Measurements from ENCODE around the gene CCDC190.

The CCDC190 gene

GRCh38 chr1:162854245-162854882, 6.6 kb downstream of the CCDC190 start:
- Histone ChIP-seq H3K9ac (ENCODE audit: low read length) (no peak overlapping the region), H3K27me3 (replicated peaks; ENCODE audit: control insufficient read depth, insufficient read depth, low read length) (no peaks in the 10 kb centered on the region), H3K4me1 (ENCODE audit: control insufficient read depth, insufficient read depth, low read length) (peaks cover 43% of the 10 kb centered on the region), H3K4me3 (ENCODE audit: low read length) (no peak overlapping the region), H3K9me3 (ENCODE audit: control insufficient read depth, low read length) (no peaks in the 10 kb centered on the region), H3K36me3 (ENCODE audit: control insufficient read depth, insufficient read depth, low read length, severe bottlenecking) (no peaks in the 10 kb centered on the region)
- peak; percentile 92 for DNase-seq (ENCODE audit: low read depth)

- DNase-seq (ENCODE audit: low read depth), result no peak
- Histone ChIP-seq H3K4me1 (ENCODE audit: control insufficient read depth, insufficient read depth, low read length) (peaks cover 25% of the 10 kb centered on the region), H3K9ac (ENCODE audit: low read length) (no peak overlapping the region), H3K9me3 (ENCODE audit: control insufficient read depth, low read length) (no peaks in the 10 kb centered on the region), H3K4me3 (ENCODE audit: low read length) (no peak overlapping the region), H3K36me3 (ENCODE audit: control insufficient read depth, insufficient read depth, low read length, severe bottlenecking) (no peaks in the 10 kb centered on the region), H3K27me3 (replicated peaks; ENCODE audit: control insufficient read depth, insufficient read depth, low read length) (no peaks in the 10 kb centered on the region)
Measured at GRCh38 chr1:162851341-162851740, 9.6 kb downstream of the CCDC190 start.

GRCh38 chr1:162849711-162850110, 11.3 kb downstream of the CCDC190 start:
- Histone ChIP-seq H3K36me3 (ENCODE audit: control insufficient read depth, insufficient read depth, low read length, severe bottlenecking) (no peaks in the 10 kb centered on the region), H3K9ac (ENCODE audit: low read length) (no peak overlapping the region), H3K4me3 (ENCODE audit: low read length) (peak overlapping the region; percentile 57), H3K9me3 (ENCODE audit: control insufficient read depth, low read length) (no peaks in the 10 kb centered on the region), H3K4me1 (ENCODE audit: control insufficient read depth, insufficient read depth, low read length) (peaks cover 12% of the 10 kb centered on the region), H3K27me3 (replicated peaks; ENCODE audit: control insufficient read depth, insufficient read depth, low read length) (no peaks in the 10 kb centered on the region)
- DNase-seq (ENCODE audit: low read depth), result no peak

DNA sequence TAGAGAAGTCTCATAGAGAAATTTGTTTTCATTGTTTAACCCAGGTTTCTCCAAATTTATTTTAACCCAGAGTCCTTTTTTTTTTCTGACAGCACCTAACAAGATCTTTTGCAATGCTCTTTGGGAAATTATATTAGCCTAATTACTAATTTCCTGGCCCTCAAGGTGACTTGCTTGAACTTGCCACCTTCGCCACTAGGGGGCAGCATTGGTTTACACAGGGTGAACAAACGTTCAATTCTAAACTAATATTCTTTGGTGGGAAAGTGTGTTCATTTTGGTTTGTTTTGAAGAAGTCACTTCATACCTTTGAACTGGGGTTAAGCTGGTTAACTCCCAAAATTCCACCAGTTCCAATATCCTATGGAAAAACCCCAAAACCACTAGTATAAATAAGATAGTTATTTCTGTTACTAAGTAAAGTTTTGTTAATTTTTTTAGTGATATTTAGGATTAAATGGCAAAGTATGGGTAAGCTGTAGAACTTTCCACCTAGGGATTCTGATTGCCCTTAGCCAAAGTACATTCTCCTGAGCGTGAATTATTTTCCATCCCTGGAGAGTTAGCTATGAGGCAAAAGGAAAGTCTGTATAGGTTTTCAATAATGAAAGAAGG, 13.0 kb downstream of the CCDC190 start:
- peaks cover 9% of the 10 kb centered on the region for H3K4me1 ChIP-seq (ENCODE audit: control insufficient read depth, insufficient read depth, low read length)
- no peaks in the 10 kb centered on the region for H3K36me3 ChIP-seq (ENCODE audit: control insufficient read depth, insufficient read depth, low read length, severe bottlenecking)
- H3K4me3 ChIP-seq (ENCODE audit: low read length), result no peak overlapping the region
- peak; percentile 93 for DNase-seq (ENCODE audit: low read depth)
- H3K9me3 ChIP-seq (ENCODE audit: control insufficient read depth, low read length), result no peaks in the 10 kb centered on the region
- no peak overlapping the region for H3K9ac ChIP-seq (ENCODE audit: low read length)
- H3K27me3 ChIP-seq (replicated peaks; ENCODE audit: control insufficient read depth, insufficient read depth, low read length), result no peaks in the 10 kb centered on the region

GRCh38 chr1:162846256-162847212, 14.4 kb downstream of the CCDC190 start:
- H3K4me3 ChIP-seq (ENCODE audit: low read length), result no peak overlapping the region
- DNase-seq (ENCODE audit: low read depth), result peak; percentile 90
- no peaks in the 10 kb centered on the region for H3K27me3 ChIP-seq (replicated peaks; ENCODE audit: control insufficient read depth, insufficient read depth, low read length)
- H3K9me3 ChIP-seq (ENCODE audit: control insufficient read depth, low read length), result no peaks in the 10 kb centered on the region
- H3K9ac ChIP-seq (ENCODE audit: low read length), result no peak overlapping the region
- no peaks in the 10 kb centered on the region for H3K36me3 ChIP-seq (ENCODE audit: control insufficient read depth, insufficient read depth, low read length, severe bottlenecking)
- H3K4me1 ChIP-seq (ENCODE audit: control insufficient read depth, insufficient read depth, low read length), result peaks cover 9% of the 10 kb centered on the region

- H3K27me3 ChIP-seq (replicated peaks; ENCODE audit: control insufficient read depth, insufficient read depth, low read length), result no peaks in the 10 kb centered on the region
- H3K36me3 ChIP-seq (ENCODE audit: control insufficient read depth, insufficient read depth, low read length, severe bottlenecking), result no peaks in the 10 kb centered on the region
- no peak for DNase-seq (ENCODE audit: low read depth)
- H3K4me3 ChIP-seq (ENCODE audit: low read length), result no peak overlapping the region
- H3K9ac ChIP-seq (ENCODE audit: low read length), result no peak overlapping the region
- peaks cover 3% of the 10 kb centered on the region for H3K9me3 ChIP-seq (ENCODE audit: control insufficient read depth, low read length)
- no peaks in the 10 kb centered on the region for H3K4me1 ChIP-seq (ENCODE audit: control insufficient read depth, insufficient read depth, low read length)
Measured at GRCh38 chr1:162844153-162844552, 16.8 kb downstream of the CCDC190 start.

- no peak for DNase-seq (ENCODE audit: low read depth)
- Histone ChIP-seq H3K36me3 (ENCODE audit: control insufficient read depth, insufficient read depth, low read length, severe bottlenecking) (no peaks in the 10 kb centered on the region), H3K9me3 (ENCODE audit: control insufficient read depth, low read length) (peaks cover 14% of the 10 kb centered on the region), H3K27me3 (replicated peaks; ENCODE audit: control insufficient read depth, insufficient read depth, low read length) (peaks cover 4% of the 10 kb centered on the region), H3K4me3 (ENCODE audit: low read length) (no peak overlapping the region), H3K9ac (ENCODE audit: low read length) (no peak overlapping the region), H3K4me1 (ENCODE audit: control insufficient read depth, insufficient read depth, low read length) (no peaks in the 10 kb centered on the region)
Measured at GRCh38 chr1:162840250-162840839, 20.6 kb downstream of the CCDC190 start.

GRCh38 chr1:162838863-162839262, 22.1 kb downstream of the CCDC190 start:
- no peak for DNase-seq (ENCODE audit: low read depth)
- Histone ChIP-seq H3K4me3 (ENCODE audit: low read length) (no peak overlapping the region), H3K4me1 (ENCODE audit: control insufficient read depth, insufficient read depth, low read length) (no peaks in the 10 kb centered on the region), H3K9me3 (ENCODE audit: control insufficient read depth, low read length) (peaks cover 14% of the 10 kb centered on the region), H3K36me3 (ENCODE audit: control insufficient read depth, insufficient read depth, low read length, severe bottlenecking) (no peaks in the 10 kb centered on the region), H3K27me3 (replicated peaks; ENCODE audit: control insufficient read depth, insufficient read depth, low read length) (peaks cover 4% of the 10 kb centered on the region), H3K9ac (ENCODE audit: low read length) (no peak overlapping the region)

DNA sequence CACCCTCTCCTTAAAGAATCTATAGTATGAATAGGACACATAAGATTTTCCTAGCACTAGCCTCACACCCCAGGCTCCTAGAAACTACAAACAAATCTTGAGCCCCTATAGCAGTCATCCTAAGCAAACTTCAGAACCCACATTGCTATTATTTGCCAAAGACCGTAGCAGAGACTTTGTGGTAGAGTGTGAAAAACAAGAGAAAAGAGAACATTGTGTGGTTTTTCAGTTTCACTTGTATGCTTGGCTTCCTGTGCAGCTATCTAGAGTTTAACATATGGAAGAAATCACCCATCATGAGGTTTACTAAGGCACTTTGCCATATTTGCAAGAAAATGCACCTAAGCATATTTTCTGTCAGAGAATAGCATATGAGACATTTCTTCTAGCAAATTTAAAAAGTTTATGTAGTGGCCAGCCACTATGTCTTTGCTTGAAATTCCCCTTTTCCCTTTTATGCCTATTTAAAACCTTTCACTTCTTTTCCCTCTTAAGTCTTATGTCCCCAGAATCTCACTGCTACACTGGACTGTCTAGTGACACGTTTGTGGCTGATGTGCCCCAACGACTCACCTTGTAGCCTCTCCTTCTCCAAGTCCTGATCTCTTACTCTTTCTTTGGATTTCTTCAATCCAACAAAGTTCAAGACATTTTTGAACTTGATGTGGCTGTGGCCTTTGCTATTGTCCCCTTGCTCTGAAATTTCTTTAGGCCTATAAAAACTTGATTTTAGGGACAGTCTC, 25.6 kb downstream of the CCDC190 start:
- peaks cover 4% of the 10 kb centered on the region for H3K27me3 ChIP-seq (replicated peaks; ENCODE audit: control insufficient read depth, insufficient read depth, low read length)
- no peaks in the 10 kb centered on the region for H3K36me3 ChIP-seq (ENCODE audit: control insufficient read depth, insufficient read depth, low read length, severe bottlenecking)
- peaks cover 14% of the 10 kb centered on the region for H3K9me3 ChIP-seq (ENCODE audit: control insufficient read depth, low read length)
- H3K4me3 ChIP-seq (ENCODE audit: low read length), result no peak overlapping the region
- DNase-seq (ENCODE audit: low read depth), result no peak
- H3K9ac ChIP-seq (ENCODE audit: low read length), result no peak overlapping the region
- no peaks in the 10 kb centered on the region for H3K4me1 ChIP-seq (ENCODE audit: control insufficient read depth, insufficient read depth, low read length)

DNA sequence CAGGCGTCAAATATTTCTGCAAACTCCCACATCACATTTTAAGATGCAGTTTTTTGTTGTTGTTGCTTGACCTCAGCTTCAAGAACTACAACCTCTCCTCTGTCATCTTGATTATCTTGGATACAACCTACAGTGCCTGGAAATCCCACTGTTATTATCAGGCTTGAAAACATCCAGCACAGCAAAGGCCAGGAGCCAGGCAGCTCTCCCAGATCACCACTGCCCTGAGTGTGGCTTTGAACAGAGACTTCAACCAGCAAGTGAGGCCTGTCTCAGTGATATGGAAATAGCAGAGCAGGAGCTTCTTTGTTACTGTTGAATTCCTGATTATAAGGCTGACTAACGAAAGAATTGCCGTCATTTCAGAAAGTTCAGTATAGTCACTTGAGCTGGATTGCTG, 28.5 kb downstream of the CCDC190 start:
- no peak overlapping the region for H3K4me3 ChIP-seq (ENCODE audit: low read length)
- no peak overlapping the region for H3K9ac ChIP-seq (ENCODE audit: low read length)
- H3K27me3 ChIP-seq (replicated peaks; ENCODE audit: control insufficient read depth, insufficient read depth, low read length), result peaks cover 4% of the 10 kb centered on the region
- H3K36me3 ChIP-seq (ENCODE audit: control insufficient read depth, insufficient read depth, low read length, severe bottlenecking), result no peaks in the 10 kb centered on the region
- H3K9me3 ChIP-seq (ENCODE audit: control insufficient read depth, low read length), result no peaks in the 10 kb centered on the region
- DNase-seq (ENCODE audit: low read depth), result no peak
- no peaks in the 10 kb centered on the region for H3K4me1 ChIP-seq (ENCODE audit: control insufficient read depth, insufficient read depth, low read length)
